Measurements from ENCODE around the gene CCR9. TPM values are rescaled to one million over a fixed set of nuclear protein-coding genes. Genes with fewer than 3 reads are reported as not detected.

CCR9 gene
- total RNA-seq, 1 experiment from 2014 or later, result not detected

DNA sequence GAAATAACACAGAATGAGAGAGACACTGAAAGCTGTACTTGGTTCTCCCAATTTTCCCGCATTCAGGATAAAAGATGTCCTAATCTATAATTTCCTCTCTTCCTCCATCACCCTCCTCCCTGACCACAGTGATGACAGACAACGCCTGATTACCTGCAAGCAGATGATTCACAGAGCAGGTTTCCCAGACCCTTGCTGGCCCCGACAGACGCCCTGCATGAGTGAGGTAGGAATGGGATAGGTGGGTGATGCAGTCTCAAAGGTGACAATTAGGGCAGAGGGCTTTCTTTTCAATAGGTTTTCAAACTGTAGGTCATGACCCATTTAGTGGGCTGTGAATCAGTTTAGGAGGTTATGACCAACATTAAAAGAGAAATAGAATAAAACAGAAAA lies 51.7 kb downstream of the CCR9 start:
- no peaks in the 10 kb centered on the region for H3K9me3 ChIP-seq (ENCODE audit: low read length)
- no peak overlapping the region for H3K27ac ChIP-seq (ENCODE audit: low read length)

DNA sequence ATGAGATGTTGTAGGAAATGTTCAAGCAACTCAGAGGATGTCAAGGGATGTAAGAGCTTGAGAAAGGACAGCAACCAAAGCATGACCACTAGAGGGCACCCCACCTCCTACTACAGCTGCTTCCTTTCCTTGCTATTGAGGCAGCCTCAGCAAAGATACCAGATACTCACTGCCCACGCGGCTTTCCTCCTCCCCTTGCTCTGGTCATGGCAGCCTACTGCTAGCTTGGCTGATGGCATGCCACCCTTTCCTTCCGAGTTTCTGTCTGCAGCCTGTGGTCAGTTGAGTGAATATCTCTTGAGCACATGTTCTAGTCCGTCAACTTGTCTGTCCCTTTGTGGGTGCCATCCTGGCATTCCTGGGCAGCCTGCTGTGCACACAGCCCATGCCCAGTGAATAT lies 52.5 kb downstream of the CCR9 start:
- H3K4me1 ChIP-seq (ENCODE audit: low read length), result no peaks in the 10 kb centered on the region
- no peak overlapping the region for H3K4me3 ChIP-seq (ENCODE audit: low read length)
- no peak overlapping the region for H2AFZ ChIP-seq (ENCODE audit: low read length)
- H4K20me1 ChIP-seq (ENCODE audit: insufficient read depth, low read depth, low read length), result no peaks in the 10 kb centered on the region
- H3K27me3 ChIP-seq (ENCODE audit: low read length), result no peaks in the 10 kb centered on the region
- no peak overlapping the region for H3K27ac ChIP-seq (ENCODE audit: low read length)
- H3K9me2 ChIP-seq (replicated peaks; ENCODE audit: insufficient read depth, low read length), result no peaks in the 10 kb centered on the region
- peaks cover 21% of the 10 kb centered on the region; the same call in 1 of the 2 replicates for H3K36me3 ChIP-seq (ENCODE audit: insufficient read depth, low read length)
- H3K9ac ChIP-seq (ENCODE audit: low read length), result no peak overlapping the region
- H3K79me2 ChIP-seq (ENCODE audit: low read length), result no peaks in the 10 kb centered on the region
- peak; percentile 93 for DNase-seq
- no peaks in the 10 kb centered on the region for H3K9me3 ChIP-seq (ENCODE audit: low read length)
- H3K4me2 ChIP-seq (ENCODE audit: low read depth, low read length, poor library complexity, severe bottlenecking), result no peak overlapping the region

More for the DNA sequence above, 51.7 kb downstream of the CCR9 start:
- no peaks in the 10 kb centered on the region for H3K4me1 ChIP-seq (ENCODE audit: low read length)
- H3K36me3 ChIP-seq (ENCODE audit: insufficient read depth, low read length), result peaks cover 25% of the 10 kb centered on the region; the same call in 1 of the 2 replicates
- H2AFZ ChIP-seq (ENCODE audit: low read length), result no peak overlapping the region
- H3K4me3 ChIP-seq (ENCODE audit: low read length), result no peak overlapping the region
- H3K4me2 ChIP-seq (ENCODE audit: low read depth, low read length, poor library complexity, severe bottlenecking), result no peak overlapping the region
- no peak overlapping the region for H3K9ac ChIP-seq (ENCODE audit: low read length)
- H3K9me2 ChIP-seq (replicated peaks; ENCODE audit: insufficient read depth, low read length), result no peaks in the 10 kb centered on the region
- H3K27me3 ChIP-seq (ENCODE audit: low read length), result no peaks in the 10 kb centered on the region
- no peaks in the 10 kb centered on the region for H4K20me1 ChIP-seq (ENCODE audit: insufficient read depth, low read depth, low read length)
- H3K79me2 ChIP-seq (ENCODE audit: low read length), result no peaks in the 10 kb centered on the region
- DNase-seq, result no peak

DNA sequence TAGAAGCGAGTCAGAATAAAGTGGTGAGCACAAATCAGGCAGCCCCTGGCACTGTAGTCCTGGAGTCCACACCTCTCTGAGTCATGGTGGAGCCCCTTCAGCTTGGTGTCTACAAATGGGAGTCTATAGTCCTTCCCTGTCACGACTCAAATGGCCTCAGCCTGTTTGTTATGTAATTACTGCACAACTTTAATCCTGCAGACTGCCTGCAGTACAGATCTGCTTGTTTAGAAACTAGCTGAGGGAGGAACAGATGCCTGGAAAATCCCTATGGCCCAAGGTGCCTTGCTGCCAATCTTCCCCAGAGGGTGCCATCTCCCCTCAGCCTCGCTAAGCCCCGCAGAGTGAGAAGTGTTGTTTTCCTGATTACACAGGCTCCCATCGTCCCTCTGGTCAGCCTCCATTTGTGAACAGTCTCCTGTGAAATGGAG lies 53.0 kb downstream of the CCR9 start:
- no peak overlapping the region for H3K27ac ChIP-seq (ENCODE audit: low read length)
- H3K36me3 ChIP-seq (ENCODE audit: insufficient read depth, low read length), result peaks cover 17% of the 10 kb centered on the region; the same call in 1 of the 2 replicates
- H3K27me3 ChIP-seq (ENCODE audit: low read length), result no peaks in the 10 kb centered on the region
- H3K4me3 ChIP-seq (ENCODE audit: low read length), result no peak overlapping the region
- no peak overlapping the region for H3K9ac ChIP-seq (ENCODE audit: low read length)
- H3K4me1 ChIP-seq (ENCODE audit: low read length), result no peaks in the 10 kb centered on the region
- H3K4me2 ChIP-seq (ENCODE audit: low read depth, low read length, poor library complexity, severe bottlenecking), result no peak overlapping the region
- no peaks in the 10 kb centered on the region for H3K9me2 ChIP-seq (replicated peaks; ENCODE audit: insufficient read depth, low read length)
- no peak for DNase-seq
- H3K79me2 ChIP-seq (ENCODE audit: low read length), result no peaks in the 10 kb centered on the region
- H4K20me1 ChIP-seq (ENCODE audit: insufficient read depth, low read depth, low read length), result no peaks in the 10 kb centered on the region
- H3K9me3 ChIP-seq (ENCODE audit: low read length), result no peaks in the 10 kb centered on the region
- no peak overlapping the region for H2AFZ ChIP-seq (ENCODE audit: low read length)

DNA sequence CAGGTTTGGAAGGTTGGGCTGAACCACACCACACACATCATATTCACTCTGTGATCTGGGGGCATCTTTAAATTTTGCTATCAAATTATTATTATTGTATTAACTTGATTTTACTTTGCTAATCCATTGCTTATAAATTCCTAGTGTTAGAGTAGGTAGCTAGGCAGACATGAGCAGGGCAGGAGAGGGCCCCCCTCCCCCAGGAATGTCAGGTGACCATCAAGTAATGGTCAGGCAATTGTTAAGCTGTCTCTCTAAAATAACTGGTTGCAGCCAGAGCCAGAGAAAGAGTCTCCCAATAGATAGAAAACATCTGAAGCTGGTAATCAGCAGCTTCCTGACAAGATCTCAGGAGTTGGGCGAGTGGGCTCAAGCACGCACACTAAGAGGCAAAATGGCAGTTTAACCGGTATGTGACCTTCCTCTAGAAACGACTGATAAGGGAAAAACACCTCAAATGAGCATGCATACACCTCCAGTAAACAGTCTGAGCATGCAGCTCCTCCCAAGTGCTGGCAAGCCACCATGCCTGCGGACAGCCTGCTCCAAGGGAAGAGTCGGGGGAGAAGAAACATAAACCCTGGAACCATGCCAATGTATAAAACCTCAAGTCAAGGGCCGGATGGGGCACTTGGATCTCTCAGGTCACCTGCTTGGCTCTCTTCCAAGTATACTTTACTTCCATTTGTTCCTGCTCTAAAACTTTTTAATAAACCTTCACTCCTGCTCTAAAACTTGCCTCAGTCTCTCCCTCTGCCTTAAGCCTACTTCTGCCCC lies 53.8 kb downstream of the CCR9 start:
- H4K20me1 ChIP-seq (ENCODE audit: insufficient read depth, low read depth, low read length), result no peaks in the 10 kb centered on the region
- no peak for DNase-seq
- peaks cover 10% of the 10 kb centered on the region; the same call in 1 of the 2 replicates for H3K36me3 ChIP-seq (ENCODE audit: insufficient read depth, low read length)
- H3K27ac ChIP-seq (ENCODE audit: low read length), result no peak overlapping the region
- no peak overlapping the region for H3K9ac ChIP-seq (ENCODE audit: low read length)
- H3K9me3 ChIP-seq (ENCODE audit: low read length), result no peaks in the 10 kb centered on the region
- no peak overlapping the region for H3K4me2 ChIP-seq (ENCODE audit: low read depth, low read length, poor library complexity, severe bottlenecking)
- H3K9me2 ChIP-seq (replicated peaks; ENCODE audit: insufficient read depth, low read length), result no peaks in the 10 kb centered on the region
- no peaks in the 10 kb centered on the region for H3K27me3 ChIP-seq (ENCODE audit: low read length)
- no peaks in the 10 kb centered on the region for H3K4me1 ChIP-seq (ENCODE audit: low read length)
- H3K4me3 ChIP-seq (ENCODE audit: low read length), result no peak overlapping the region
- no peaks in the 10 kb centered on the region for H3K79me2 ChIP-seq (ENCODE audit: low read length)
- no peak overlapping the region for H2AFZ ChIP-seq (ENCODE audit: low read length)

DNA sequence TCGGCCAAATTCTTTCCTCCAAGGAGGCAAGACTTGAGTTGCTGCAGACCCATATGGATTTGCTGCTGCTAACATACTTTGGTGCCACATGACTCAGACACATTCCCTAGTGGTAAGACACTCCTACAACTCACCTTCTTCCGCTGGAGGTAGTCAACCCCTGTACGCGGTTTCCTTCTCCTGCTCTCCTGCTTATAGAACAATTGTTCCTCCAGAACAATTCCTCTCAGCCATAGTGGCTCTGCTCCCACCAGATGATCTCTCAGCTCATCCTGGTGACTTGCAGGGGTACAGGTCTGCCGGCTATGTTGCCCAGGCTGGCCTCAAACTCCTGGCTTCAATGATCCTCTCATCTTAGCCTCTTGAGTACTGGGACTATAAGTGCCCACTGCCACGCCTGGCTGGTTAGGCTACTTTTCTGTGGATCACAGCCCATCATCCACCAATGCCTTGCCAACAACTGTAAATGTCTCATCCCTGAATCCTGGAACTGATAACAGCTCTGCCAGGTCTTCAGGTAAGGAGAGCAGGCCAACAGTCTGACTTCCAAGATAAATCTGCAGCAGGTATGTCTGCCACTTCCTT lies 54.5 kb downstream of the CCR9 start:
- Histone ChIP-seq H3K9me2 (replicated peaks; ENCODE audit: insufficient read depth, low read length) (no peaks in the 10 kb centered on the region), H4K20me1 (ENCODE audit: insufficient read depth, low read depth, low read length) (no peaks in the 10 kb centered on the region), H2AFZ (ENCODE audit: low read length) (no peak overlapping the region), H3K36me3 (ENCODE audit: insufficient read depth, low read length) (peaks cover 5% of the 10 kb centered on the region; the same call in 1 of the 2 replicates), H3K9ac (ENCODE audit: low read length) (no peak overlapping the region), H3K4me3 (ENCODE audit: low read length) (no peak overlapping the region), H3K4me1 (ENCODE audit: low read length) (no peaks in the 10 kb centered on the region), H3K4me2 (ENCODE audit: low read depth, low read length, poor library complexity, severe bottlenecking) (no peak overlapping the region), H3K27ac (ENCODE audit: low read length) (no peak overlapping the region), H3K79me2 (ENCODE audit: low read length) (no peaks in the 10 kb centered on the region), H3K9me3 (ENCODE audit: low read length) (no peaks in the 10 kb centered on the region), H3K27me3 (ENCODE audit: low read length) (no peaks in the 10 kb centered on the region)
- no peak for DNase-seq

DNA sequence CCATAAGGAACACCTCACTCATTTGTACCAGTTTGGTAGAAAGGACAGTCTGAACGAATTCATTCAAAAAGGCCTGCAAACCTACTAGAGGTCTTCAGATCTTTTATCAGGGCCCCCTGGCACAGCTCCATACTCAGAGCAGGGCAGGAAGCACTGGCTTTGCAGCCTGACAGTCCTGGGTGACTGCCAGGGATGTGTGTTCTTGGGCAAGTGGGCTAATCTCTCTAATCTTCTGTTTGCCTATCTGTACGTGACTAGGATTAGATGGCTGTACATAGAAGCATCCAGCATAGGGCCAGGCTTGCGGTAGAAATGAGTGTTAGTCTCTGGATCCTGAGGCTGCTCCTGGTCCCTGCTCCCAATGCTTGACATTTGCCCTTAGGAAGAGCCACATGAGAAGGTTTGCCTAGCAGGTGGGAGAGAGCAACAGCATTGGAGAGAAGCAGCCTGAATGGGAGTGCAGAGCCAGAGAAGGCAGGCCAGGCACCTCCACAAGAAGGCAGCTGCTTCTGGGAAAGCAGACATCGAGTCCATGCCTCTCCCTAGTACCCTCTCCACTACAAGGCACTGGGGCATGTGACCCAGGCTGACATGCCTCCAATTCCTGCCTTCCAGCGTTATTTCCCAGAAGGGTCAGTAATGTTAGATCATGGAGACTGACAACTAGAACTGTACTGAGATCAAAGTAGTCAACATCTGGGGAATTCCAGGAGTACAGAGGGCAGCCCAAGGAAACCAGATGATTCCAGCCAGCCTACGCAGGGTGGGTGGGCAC lies 55.9 kb downstream of the CCR9 start:
- Histone ChIP-seq H3K9ac (ENCODE audit: low read length) (no peak overlapping the region), H3K36me3 (ENCODE audit: insufficient read depth, low read length) (peaks cover 1% of the 10 kb centered on the region; the same call in 1 of the 2 replicates), H3K27ac (ENCODE audit: low read length) (no peak overlapping the region), H3K9me3 (ENCODE audit: low read length) (no peaks in the 10 kb centered on the region), H4K20me1 (ENCODE audit: insufficient read depth, low read depth, low read length) (no peaks in the 10 kb centered on the region), H3K79me2 (ENCODE audit: low read length) (no peaks in the 10 kb centered on the region), H3K4me2 (ENCODE audit: low read depth, low read length, poor library complexity, severe bottlenecking) (no peak overlapping the region), H3K4me1 (ENCODE audit: low read length) (no peaks in the 10 kb centered on the region), H3K27me3 (ENCODE audit: low read length) (no peaks in the 10 kb centered on the region), H2AFZ (ENCODE audit: low read length) (no peak overlapping the region), H3K4me3 (ENCODE audit: low read length) (no peak overlapping the region), H3K9me2 (replicated peaks; ENCODE audit: insufficient read depth, low read length) (no peaks in the 10 kb centered on the region)
- no peak for DNase-seq

DNA sequence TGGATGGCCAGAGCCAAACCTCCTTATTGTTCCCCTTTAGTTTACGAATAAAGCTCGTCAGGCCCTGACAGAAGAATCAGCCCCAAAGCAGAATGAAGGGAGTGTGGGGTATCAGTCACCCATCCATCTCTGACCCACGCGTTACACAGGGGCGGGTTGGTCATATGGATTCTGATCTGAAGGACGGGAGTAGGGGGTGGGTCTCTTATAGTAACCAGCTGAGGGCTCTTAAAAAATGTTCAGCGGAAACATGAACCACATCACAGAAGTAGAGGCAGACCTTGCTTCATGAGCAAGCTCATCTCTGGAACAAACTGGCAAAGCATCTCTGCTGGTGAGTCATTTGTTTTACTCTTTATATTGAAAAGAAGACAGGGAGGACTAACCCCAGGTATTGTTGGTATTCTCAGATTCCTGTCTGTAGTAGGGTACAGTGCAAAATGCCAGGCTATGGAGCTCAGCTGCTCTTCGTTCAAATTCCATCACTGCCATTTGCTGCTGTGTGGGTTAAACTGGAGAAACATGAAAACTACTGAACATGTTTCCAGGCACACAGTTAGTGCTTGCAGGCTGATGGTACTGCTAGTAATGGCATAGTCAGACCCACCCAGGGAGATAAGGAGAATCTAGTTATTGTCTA lies 57.0 kb downstream of the CCR9 start, which contains the start of gene CXCR6:
CXCR6 (plus strand) TSS at position 258 of the 640 bp plus-strand sequence. CDS start 3,018 bp downstream, outside the sequence.
- Histone ChIP-seq H3K36me3 (ENCODE audit: insufficient read depth, low read length) (peaks cover 5% of the 10 kb centered on the region; the same call in 1 of the 2 replicates), H3K4me2 (ENCODE audit: low read depth, low read length, poor library complexity, severe bottlenecking) (no peak within 1 kb of the TSS), H2AFZ (ENCODE audit: low read length) (no peak within 1 kb of the TSS), H3K9me2 (replicated peaks; ENCODE audit: insufficient read depth, low read length) (no peaks in the 10 kb centered on the region), H3K79me2 (ENCODE audit: low read length) (no peaks in the 10 kb centered on the region), H3K4me1 (ENCODE audit: low read length) (no peaks in the 10 kb centered on the region), H3K27me3 (ENCODE audit: low read length) (no peaks in the 10 kb centered on the region), H3K9me3 (ENCODE audit: low read length) (no peaks in the 10 kb centered on the region), H3K27ac (ENCODE audit: low read length) (no peak within 1 kb of the TSS), H3K9ac (ENCODE audit: low read length) (no peak within 1 kb of the TSS), H4K20me1 (ENCODE audit: insufficient read depth, low read depth, low read length) (no peaks in the 10 kb centered on the region), H3K4me3 (ENCODE audit: low read length) (no peak within 1 kb of the TSS)
- DNase-seq, result no peak
